Cerebellar cortex (tissue), 1 donor: ENCODE measurements around the gene SLC38A3.
A peak's percentile ranks its signal among the peaks of the same experiment; 100 is the strongest.
"Not testable (repeated sequence)": the region's sequence is repeated elsewhere in the genome, so short reads cannot be mapped to it uniquely, and the experiment has no call there.

ENCODE experiments used
- DNase-seq: peaks from one replicate; pipeline ENCODE4 v3.0.0-alpha.2; 2015; ENCODE audit warnings: low spot score

SLC38A3 gene

DNA sequence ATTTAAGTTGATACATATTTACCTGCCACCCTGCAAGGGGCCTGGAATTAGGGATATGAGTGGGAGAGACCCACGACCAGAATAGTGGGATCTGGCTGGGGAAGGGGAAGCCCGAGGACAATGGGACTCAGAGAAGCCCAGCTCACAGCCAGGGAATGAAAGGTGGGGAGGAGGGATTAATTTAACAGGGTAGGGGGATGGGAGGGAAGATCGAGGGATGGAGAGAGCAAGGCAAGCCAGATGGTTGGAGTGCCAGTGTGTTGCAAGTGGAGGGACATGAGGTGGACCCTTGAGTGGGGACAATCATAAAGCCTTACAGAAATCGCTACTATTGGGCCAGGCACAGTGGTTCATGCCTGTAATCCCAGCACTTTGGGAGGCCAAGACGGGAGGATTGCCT is 26.5 kb downstream of the SLC38A3 start:
- no peak for DNase-seq

DNA sequence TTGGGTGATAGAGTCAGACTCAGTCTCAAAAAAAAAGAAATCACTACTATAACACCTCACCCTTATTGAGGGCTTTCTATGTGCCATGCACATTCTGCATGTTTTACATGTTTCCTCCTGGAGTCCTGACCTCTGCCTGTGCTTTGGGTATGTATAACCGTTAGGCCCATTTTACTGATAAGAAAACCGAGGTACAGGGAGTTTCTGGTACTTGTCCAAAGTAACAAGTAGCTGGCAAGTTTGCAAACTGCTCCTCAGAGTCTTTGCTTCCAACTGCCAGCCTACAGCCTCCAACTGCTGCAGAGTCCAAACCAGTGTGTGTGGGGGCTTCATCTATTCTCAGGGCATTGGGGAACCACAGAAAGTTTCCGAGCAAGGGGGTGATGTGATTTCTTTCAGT is 27.2 kb downstream of the SLC38A3 start:
- DNase-seq, result no peak

GRCh38 chr3:50233176-50233575 is 28.1 kb downstream of the SLC38A3 start:
- DNase-seq, result no peak

- DNase-seq, result peak; percentile 98
Measured at GRCh38 chr3:50235716-50236483, 30.8 kb downstream of the SLC38A3 start, which contains the start of gene GNAI2. Gene GNAI2 (plus strand): TSS chr3:50236204. CDS start chr3:50236336, 132 bp downstream.

DNA sequence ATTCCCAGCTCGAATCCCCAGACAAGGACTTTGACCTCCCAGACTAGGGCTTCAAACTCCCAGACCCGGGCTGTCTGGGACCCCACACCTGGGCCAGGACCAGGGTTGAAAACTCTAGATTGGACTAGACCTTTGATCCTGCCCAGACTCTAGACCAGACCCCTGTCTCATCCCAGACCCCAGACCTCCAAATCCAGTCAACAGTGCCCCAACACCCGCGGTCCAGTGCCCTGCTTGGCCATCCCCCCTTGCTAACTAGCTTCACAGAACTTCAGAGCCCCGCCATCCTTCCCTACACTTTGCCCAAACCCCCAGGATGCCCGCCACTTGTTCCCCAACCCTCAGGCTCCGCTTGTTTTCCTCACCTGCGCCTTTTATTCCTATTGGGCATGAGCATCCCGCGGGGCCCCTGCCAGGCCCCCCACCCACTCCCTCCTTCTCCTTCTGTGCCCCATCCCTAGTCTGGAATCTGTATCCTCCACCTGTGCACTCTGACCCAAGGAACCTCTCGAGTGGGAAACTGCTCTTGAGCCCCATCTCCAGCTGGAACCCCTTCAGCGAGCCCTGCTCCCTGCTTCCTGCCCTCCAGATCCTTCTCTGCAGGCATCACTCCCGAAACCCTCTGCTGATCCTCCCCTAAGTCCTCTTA is 31.5 kb downstream of the SLC38A3 start:
- no peak for DNase-seq

GRCh38 chr3:50237133-50237651 is 32.1 kb downstream of the SLC38A3 start:
- DNase-seq, result no peak

DNA sequence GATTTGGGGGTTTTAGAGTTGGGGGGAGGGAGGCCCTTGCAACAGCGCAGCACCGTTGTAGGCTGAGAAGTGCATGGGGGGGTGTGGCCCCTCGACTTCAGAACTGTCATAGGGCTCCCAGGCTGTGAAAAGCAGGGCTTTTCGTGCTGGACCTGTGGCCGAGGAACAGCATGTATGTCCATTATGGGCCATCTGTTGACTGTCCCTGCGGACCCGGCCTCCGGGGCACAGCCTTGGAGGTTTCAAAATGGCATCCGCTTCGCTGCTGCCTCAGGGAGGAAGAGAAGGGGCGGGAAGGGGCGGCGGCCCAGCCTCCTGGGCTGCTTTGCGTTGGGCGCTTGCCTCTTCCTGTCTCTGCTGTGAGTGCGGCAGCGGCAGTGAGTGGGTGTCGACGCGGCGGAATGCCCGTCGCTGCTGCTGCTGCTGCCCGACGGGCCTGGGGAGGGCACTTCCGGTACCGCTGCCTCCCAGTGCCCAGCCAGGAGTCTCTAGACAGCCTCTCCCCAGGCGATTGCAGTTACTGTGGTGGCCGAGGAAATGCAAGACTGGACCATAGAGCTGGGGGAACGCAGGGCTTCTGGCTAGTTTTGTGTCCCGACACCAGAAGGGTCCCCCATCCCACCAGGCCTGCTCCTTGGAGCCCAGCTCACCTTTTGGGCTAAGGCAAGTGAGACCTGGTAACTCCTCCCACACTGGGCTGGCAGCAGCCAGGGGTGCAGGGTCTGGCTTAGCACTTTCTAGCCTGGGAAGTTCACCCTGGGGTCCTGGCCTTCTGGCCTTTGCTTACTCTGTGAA is 32.9 kb downstream of the SLC38A3 start:
- DNase-seq, result no peak

GRCh38 chr3:50238549-50239026 is 33.5 kb downstream of the SLC38A3 start:
- DNase-seq, result peak; percentile 55

DNA sequence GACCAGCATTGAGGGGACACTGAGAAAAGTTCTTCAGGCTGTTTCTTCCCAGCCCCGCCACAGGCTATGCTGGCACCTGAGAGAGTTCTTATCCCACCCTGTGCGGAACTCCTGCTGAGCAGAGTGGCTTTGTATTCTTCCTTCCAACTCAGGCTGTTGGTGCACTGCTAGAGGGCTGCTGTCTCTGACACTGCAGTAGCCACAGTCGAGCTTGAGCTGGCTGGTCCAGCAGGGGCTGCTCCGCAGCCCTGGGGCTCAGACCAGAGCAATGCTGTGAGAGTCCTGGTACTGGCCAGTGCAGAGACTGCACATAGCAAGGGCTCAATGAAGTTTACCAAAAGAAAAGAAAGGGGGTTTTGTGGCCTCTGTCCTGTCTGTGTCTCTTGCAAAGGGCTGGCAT is 34.6 kb downstream of the SLC38A3 start:
- no peak for DNase-seq

DNA sequence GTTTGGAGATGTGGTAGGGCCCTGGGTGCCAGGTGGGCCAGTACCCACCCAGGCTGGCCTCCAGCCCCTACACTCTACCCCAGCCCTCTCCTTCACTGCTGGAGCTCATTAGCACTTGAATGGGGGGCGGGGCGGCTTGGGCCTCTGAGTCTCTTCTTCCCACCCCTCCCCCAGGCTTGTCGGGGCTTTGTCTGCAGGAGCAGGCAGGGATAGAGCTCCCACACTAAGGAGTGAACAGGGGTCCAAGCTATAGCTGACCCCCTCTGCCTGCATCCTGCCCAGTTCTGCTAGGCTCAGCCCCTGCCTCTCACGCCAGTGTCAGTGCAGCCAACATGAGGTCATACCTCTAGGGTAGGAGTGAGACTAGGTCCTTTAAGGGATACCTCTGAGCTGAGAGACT is 36.1 kb downstream of the SLC38A3 start:
- no peak for DNase-seq

DNA sequence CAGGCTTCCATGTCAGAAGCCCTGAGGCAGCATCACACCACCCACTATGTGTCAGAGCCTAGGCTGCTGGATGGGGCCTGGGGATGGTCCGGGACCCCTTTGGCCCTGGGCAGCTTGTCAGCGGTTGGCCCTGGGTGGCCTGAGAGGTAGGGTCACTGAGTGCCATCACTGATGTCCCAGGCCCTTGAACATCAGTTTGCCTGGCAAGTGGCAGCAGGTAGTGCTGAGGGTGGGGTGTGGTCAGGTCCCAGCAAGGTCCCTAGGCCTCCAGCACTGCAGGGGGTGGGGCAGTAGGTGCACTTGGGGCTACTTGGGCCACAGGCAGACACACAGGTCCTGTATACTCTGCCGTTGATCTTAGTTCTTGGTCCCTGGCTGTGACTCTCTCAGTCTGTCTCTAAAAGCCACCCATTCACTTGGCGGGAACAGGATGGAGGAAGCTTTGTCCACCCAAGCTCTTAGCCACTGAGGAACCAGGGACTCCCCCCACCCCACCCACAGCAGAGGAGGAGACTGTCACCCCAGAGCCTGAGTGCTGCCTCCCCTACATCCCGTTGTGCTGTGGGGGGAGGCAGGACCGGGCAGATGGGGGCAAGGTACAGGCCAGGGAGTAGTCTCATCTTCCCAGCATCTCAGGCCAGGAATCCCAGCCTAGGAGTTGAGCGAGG is 36.8 kb downstream of the SLC38A3 start:
- no peak for DNase-seq

GRCh38 chr3:50242381-50242770 is 37.3 kb downstream of the SLC38A3 start:
- no peak for DNase-seq

- no peak for DNase-seq
Measured at GRCh38 chr3:50242851-50243542, 37.9 kb downstream of the SLC38A3 start.

GRCh38 chr3:50243543-50243895 is 38.4 kb downstream of the SLC38A3 start:
- DNase-seq, result no peak

- not testable (repeated sequence) for DNase-seq
Measured at GRCh38 chr3:50244813-50245212, 39.7 kb downstream of the SLC38A3 start.

DNA sequence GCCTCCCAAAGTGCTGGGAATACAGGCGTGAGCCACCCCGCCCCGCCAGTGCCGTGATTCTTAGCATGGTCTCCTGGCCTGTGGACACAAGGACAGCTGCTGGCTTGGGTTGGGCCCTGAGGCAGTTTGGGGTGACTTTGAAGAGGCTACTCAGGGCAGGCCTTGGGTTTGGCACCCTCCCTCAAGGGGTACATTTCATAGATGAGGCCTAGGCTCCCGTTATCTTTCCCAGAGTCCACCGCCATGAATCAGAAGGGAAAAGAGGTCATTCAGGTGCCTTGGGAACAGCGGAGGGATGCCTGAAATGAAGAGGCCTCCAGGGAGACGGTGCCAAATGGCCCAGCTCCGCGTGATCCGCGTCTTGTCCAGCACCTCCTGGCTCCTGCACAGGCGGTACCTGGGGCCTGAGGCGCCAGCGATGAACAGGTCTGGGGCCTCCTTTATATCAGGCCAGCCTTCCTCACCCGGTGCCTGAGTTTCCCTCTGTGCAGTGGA is 40.2 kb downstream of the SLC38A3 start:
- DNase-seq, result no peak

- peak; percentile 84 for DNase-seq
Measured at GRCh38 chr3:50245831-50246516, 40.9 kb downstream of the SLC38A3 start.

DNA sequence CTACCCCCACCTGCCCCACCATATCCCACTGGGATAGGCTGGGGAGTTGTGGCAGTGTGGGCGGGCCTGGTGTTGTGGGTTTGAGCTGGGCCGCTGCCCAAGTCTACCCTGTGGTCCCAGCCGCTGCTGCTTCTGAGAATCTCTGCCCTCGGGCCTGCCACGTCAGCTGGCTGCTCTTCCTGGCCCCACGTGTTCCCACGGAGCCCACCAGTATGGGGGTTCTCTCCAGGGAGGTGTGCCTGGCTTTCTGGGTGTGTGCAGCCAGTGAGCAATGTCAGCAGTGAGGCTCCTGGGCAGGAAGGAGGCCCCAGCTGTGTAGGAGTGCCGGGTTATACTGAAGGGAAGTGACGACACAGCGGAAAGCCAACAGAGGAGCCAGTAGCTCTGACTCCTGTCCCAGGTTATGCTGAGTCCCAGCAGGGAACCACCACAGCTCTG is 41.5 kb downstream of the SLC38A3 start:
- DNase-seq, result no peak

GRCh38 chr3:50248387-50248786 is 43.3 kb downstream of the SLC38A3 start:
- DNase-seq, result no peak

GRCh38 chr3:50249457-50249856 is 44.4 kb downstream of the SLC38A3 start:
- no peak for DNase-seq
